IPS DF 4.7 (cell line): ENCODE data around the gene BSN.

Experiments used
- DNase-seq: peaks from one replicate; pipeline ENCODE4 v3.0.0-alpha.2; 2013; ENCODE audit warnings: low spot score; ENCODE audit errors: extremely low read depth

BSN gene

DNA sequence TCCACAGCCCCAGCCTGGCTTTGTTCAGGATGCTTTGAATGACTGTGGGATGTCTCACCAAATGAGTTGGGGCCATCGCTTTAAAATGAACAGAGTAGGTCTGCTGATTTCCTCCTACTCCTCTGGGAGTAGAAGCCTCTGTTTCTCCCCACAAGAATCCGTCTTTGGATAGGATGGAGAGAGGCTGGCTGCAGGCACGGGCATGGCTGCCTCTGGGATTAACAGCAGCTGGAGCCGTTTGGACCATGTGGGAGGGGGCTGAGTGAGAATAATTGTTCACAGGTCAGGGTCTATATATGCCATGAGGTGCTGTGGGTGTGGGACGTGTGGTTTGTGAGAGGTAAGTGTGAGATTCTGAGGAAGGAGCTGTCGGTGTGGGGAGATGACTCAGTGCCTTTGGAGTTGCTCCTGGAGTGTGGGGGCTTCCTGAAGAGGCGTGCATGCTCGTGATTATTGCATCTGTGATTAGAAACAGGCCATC lies 71.9 kb downstream of the BSN start:
- no peak for DNase-seq

DNA sequence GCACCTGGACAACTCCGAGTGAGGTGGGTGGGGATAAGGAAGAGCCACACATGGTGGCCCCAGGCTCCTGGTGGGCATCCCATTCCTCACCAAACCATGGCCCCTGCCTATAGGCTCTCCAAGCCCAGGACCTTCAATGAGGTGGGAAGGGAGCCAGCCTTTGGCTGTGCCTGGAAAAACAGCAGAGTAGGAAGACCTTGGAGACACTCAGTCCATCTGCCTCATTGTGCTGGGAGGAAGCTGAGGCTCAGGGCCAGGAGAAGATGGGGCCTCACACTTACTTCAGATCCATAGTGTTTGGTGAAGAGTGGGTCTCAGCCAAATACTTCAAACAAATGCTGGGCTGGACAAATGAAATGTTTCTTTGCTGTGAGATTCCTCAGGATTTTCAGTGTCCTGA lies 72.5 kb downstream of the BSN start:
- DNase-seq: no peak

DNA sequence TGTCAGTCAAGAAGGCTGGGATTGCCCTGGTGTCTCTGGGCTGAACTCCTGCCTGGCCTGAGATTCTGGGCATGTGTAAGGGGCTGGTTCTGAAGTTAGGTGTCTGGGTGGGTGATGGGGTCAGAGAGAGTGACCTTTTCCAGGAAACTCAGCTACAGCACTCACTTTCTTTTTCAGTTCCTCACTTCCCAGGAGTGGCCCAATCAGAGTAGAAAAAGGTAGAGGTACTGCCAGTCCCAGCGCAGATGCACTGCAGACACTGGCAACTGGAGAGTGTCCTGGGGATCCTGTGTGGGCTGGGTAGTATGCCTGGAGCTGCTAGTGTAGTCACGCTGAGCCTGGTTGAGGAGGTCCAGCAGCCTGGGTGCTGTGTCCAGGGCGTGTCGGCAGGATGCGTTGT lies 73.4 kb downstream of the BSN start:
- DNase-seq: no peak

DNA sequence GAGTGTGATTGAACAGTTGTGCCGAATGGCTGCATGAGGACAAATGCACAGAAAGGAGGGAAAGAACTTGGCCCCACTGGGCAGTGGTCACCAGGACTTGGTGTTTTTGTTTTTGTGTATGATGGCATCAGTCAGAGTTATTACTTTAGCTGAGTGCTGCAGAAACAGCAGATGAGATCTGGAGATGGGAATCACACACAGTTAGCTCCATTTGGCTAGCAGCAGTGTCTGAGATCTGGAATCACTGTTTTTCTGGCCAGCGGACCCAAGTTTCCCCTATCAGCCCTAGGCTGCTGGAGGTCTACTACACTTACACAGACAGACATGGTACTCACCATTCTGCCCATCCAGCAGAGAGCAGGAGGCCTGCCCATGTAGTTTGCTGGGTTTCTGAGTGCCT lies 74.0 kb downstream of the BSN start:
- no peak for DNase-seq

- DNase-seq: no peak
Measured at GRCh38 chr3:49629451-49629850, 75.2 kb downstream of the BSN start.

DNA sequence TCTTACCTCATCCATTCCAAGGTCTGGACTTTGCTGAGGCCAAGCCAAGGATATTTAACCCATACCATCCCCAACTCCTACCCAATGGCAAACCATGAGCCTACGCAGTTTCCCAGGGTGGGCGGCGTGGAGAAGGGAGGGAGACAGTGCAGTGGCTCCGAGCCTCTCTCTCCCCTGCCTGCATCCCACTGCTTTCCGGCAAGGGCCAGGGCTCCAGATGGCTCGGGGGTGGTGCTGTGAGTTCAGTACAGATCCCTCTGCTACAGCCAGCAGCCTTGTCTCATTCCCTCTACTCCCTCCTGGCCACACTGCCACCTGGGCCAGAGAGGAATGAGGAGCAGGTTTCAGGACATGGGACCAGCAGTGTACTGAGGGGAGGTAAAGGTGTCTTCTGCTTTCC lies 75.6 kb downstream of the BSN start:
- no peak for DNase-seq

GRCh38 chr3:49630784-49631183 lies 76.5 kb downstream of the BSN start:
- no peak for DNase-seq

DNA sequence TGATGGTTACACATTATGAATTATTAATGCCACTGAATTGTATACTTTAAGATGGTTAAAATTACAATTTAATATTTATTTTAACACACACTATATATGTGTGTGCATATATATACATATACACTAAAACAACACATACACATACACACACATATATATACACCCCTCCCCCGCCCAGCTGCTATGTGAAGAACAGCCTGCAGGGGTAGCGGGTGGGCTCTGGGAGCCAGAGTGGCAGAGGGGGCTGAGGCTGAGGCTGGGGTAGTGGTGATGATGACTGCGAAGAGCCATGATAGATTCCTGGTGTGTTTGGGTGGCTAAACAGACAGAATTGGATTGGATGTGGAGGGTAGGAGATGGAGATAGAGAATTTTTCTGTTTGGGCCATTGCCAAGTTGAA lies 80.5 kb downstream of the BSN start:
- DNase-seq: no peak

- no peak for DNase-seq
Measured at GRCh38 chr3:49636883-49637609, 82.8 kb downstream of the BSN start.

DNA sequence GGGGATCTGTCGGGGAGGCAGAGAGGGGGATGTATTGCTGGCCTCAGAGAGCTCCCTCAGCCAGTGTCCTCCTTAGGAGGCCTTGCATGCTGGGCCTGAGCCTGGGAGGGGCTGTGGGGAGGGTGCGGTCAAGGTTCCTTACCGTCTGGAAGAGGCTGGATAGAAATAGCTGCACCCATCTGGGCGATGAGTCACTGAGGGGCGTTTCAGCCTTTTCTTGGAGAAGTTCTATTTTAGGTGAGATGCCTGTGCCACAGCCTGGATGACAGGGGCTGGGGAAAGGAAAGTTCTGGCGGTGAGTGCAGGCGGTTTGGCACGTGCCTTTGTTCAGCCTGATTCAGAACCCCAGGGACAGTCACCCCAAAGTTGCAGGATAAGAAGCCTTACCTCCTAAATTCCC lies 84.2 kb downstream of the BSN start:
- DNase-seq: no peak

DNA sequence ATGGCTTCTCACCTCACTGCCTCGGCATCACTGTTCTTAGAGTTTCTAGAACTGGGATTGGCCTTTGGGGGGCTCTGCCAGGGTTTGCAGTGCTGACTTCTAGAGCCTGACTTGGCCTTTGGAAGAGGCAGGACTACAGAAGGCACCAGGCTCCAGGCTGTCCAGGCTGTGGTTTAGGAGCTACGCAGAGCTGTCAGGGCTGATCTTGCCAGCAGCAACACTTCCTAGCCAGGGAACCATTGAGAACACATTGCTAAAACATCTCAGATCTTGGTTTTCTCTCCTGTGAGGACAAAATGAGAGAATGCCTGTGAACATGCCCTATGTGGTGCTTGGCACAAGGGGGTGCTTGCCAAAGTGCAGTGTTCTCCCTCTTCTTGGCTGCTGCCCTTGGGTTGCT lies 85.3 kb downstream of the BSN start:
- DNase-seq: no peak

GRCh38 chr3:49641292-49641691 lies 87.0 kb downstream of the BSN start:
- no peak for DNase-seq

DNA sequence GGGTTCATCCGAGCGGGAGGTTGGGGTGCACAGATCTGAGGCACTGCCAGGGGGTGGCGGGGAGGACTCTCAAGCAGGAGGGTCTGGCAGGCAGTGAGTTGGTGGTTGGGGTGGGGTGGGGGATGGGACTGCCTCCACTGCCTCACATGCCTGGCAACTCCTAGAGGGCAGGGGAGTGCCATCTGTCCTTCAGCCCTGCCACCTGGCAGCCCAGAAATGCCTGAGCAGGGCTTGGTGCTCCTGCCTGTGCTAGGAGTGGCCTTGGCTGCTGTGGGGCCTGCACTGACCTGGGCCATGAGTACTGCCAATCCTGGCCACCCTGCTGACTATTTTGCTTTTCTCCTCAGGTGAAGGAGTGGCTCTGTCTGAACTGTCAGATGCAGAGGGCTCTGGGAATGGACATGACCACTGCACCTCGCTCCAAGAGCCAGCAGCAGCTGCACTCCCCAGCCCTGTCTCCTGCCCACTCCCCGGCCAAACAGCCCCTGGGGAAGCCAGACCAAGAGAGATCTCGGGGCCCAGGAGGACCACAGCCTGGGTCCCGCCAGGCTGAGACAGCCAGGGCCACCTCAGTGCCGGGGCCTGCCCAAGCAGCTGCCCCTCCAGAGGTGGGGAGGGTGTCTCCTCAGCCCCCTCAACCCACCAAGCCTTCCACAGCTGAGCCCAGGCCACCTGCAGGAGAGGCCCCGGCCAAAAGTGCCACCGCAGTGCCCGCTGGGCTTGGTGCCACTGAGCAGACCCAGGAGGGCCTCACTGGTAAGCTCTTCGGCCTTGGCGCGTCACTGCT lies 87.8 kb downstream of the BSN start:
- DNase-seq: no peak

- no peak for DNase-seq
Measured at GRCh38 chr3:49642708-49643145, 88.5 kb downstream of the BSN start.

DNA sequence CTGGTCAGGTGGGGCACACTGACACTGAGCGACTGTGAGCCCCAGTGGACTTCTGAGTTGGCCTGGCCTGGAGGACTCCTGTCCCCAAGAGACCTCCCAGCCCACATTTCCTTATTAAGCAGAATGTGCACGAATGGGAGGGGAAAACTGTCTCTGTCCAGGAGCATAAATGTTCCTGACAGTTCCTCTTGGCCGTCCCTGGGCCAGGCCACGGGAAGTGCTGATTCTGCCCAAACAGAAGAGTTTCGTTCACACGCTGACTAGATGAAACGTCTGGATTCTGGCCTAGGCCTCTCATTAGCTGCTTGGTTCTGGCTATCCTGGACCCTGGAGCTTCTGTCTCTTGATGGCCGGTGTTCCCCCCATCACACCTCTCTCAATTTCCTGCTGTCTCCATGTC lies 90.4 kb downstream of the BSN start:
- DNase-seq: no peak

DNA sequence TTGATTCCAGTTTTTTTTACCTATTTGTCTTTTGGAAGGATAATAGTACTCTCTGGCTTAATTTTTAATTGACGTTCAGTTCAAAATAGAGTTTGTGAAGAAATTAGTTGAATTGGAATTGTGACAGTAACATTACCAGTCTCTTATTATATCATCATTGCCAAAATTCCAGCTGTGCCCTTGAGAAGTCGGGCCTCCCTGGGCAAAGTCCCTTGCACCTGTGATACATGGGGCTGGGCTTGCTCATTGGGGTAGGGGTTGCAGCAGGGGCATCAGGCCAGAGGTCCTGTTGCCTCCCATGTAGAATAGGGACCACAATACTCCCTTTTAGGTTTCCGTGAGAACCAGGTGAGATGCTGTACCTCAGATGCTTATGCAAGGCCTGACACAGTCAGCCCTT lies 92.0 kb downstream of the BSN start:
- DNase-seq: no peak

GRCh38 chr3:49647741-49648140 lies 93.5 kb downstream of the BSN start:
- no peak for DNase-seq

GRCh38 chr3:49648354-49649019 lies 94.2 kb downstream of the BSN start:
- DNase-seq: no peak

GRCh38 chr3:49649576-49649975 lies 95.3 kb downstream of the BSN start:
- DNase-seq: no peak

DNA sequence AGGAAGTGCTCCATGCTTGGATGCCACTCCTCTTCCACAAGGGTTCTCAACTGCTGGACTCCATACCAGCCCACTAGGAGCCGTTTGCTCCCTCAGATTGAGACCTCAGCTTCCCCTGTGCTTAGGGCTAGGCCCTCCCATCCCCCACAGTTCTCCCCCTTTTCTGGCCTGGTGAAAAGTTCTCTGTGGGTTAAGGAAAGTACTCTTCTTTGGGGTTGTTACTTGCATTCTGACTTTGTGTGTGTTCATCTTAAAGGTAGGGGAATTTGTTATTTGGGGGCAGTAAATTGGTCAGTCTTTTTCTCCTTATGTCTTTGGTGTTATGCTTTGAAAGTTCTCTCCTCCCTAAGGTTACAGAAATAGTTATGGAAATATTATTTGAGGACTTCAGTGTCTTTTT lies 95.9 kb downstream of the BSN start:
- no peak for DNase-seq

- DNase-seq: no peak
Measured at GRCh38 chr3:49650637-49651036, 96.4 kb downstream of the BSN start.

DNA sequence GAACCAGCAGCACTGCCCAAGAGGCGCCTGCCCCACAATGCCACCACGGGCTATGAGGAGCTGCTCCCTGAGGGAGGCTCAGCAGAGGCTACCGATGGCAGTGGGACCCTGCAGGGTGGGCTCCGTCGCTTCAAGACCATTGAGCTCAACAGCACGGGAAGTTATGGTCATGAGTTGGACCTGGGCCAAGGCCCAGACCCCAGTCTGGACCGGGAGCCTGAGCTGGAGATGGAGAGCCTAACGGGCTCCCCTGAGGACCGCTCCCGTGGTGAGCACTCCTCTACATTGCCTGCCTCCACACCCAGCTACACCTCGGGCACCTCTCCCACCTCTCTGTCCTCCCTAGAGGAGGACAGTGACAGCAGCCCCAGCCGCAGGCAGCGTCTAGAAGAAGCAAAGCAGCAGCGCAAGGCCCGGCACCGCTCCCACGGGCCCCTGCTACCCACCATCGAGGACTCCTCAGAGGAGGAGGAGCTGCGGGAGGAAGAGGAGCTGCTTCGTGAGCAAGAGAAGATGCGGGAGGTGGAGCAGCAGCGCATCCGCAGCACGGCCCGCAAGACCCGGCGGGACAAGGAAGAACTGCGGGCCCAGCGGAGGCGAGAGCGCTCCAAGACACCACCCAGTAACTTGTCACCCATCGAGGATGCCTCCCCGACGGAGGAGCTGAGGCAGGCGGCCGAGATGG lies 98.1 kb downstream of the BSN start:
- no peak for DNase-seq
